HG03039 (cell line): Measurements from ENCODE around the gene MAP3K20.
A peak's percentile ranks its signal among the peaks of the same experiment; 100 is the strongest.

Experiments used
- ATAC-seq: cut with Tn5 transposase; IDR thresholded peaks from one replicate; pipeline ENCODE4 v1.9.1; 2021; ENCODE audit warnings: mild to moderate bottlenecking, moderate library complexity; ENCODE audit not compliant: unreplicated experiment

Gene MAP3K20

DNA sequence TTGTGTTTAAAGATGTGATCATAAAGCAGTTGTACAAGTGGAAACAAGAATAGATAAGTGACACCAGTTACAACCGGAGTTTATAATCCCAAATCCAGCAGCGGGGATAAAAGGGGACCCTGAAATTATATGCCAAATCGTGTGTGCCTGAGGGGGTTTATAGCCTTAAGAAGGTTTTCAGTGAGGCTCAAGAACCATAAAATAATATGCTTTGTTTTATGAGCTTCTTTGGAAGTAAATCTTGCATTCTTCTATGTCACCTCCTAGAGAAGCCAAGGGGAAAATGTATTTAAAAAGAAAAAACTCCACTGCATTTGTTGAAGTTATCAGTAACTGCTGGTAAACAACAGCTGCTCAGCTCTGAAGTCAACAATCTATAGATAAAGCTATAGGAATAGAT, 25.8 kb upstream of the MAP3K20 start:
- no peak for ATAC-seq

- ATAC-seq, result no peak
Measured at GRCh38 chr2:173050684-173051083, 25.0 kb upstream of the MAP3K20 start.

GRCh38 chr2:173051463-173052215, 24.0 kb upstream of the MAP3K20 start:
- ATAC-seq, result no peak

- no peak for ATAC-seq
Measured at GRCh38 chr2:173053043-173053699, 22.5 kb upstream of the MAP3K20 start.

GRCh38 chr2:173054466-173054865, 21.2 kb upstream of the MAP3K20 start:
- ATAC-seq, result no peak

- ATAC-seq, result no peak
Measured at GRCh38 chr2:173056705-173057364, 18.8 kb upstream of the MAP3K20 start.

- no peak for ATAC-seq
Measured at GRCh38 chr2:173058097-173058496, 17.5 kb upstream of the MAP3K20 start.

DNA sequence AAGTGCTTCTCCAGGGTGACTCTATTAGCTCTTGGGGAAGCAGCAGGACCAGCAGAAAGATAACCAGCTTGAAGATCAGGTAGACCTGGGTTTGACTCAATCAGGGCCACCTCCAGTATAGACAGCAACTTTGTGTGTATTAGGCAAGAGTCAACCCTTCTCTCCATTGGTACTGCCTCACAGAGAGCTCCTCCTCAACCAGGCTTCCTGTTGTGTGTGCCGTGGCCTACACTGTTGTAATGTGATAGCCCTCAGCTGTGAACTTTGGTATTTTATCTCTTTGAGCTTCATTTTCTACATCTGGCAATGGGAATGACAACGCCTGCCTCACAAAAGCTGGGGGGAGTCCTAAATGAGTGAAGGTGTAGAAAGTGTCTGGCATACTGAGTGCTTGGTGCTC, 17.0 kb upstream of the MAP3K20 start:
- ATAC-seq, result no peak

- ATAC-seq, result no peak
Measured at GRCh38 chr2:173059292-173059691, 16.4 kb upstream of the MAP3K20 start.

DNA sequence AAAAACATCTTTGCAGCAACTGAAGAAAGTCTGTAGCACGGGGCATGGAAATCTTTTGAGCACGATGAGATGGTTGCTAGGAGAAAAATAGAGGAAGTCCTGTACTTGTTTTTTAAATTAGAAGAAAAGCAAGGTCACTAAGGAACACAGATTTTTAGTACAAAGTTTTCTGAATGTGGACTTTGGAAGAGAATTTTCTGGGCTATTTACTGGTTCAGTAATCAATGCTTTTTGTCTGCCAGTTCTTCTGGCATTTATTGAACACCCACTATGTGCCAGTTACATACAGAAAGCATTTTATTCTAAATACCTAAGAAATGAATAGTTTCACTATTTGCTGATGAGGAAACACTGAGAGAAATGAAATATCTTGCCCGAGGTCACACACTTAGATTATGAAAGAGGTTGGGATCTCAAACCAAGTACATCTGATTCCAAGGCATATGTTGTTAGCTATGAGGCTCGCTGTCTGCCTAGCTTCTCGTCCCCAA, 15.6 kb upstream of the MAP3K20 start:
- ATAC-seq, result no peak

DNA sequence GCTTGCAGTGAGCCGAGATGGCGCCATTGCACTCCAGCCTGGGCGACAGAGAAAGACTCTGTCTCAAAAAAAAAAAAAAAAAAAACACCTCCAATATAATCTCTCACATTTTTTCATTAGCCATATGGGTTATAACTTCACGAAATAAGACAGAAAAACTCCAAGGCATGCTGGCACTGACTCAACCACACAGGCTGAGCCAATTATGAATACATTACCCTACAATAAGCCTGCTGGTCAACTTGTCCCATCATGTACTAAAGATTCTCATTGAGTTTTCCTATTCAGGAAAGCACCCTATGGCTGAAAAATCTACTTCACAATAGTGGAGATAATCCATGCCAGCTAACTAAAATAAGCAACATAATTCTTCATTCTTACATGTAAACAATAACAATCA, 12.8 kb upstream of the MAP3K20 start:
- no peak for ATAC-seq

GRCh38 chr2:173064151-173064805, 11.4 kb upstream of the MAP3K20 start:
- no peak for ATAC-seq

DNA sequence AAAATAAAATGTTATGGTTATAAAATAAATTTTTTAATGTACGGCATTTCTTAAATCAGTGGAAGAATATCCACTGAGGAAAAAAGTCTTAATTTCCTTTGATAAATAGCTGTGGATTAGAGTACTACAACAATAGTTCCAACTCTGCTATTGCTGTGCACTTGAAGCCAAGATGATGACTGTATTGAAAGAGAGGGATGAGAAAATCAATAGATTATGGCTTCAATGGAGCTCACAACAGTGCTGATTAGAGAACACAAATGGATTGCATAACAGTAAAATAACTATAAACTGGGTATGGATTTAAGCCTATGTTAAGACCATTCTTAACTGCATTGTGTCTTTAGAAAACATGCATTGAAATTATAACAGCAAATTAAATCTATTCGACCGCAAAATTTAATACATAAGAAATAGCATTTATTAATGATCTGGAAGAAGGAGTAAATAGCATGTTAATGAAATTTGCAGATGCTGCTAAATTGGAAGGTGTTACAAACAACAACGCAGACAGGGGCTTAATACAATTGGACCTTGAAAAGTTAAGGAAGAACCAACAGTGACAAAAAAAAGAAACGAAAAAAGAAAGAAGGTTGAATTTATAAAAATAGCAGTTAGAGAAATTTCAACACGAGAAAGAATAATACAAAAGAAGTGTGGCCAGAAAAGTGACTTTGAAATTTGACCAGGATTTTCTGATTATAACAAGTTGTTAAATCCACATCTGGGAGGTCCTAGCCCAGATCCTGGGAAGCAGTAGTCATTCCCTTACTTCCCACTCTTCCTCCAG, 8.6 kb upstream of the MAP3K20 start:
- ATAC-seq, result no peak

DNA sequence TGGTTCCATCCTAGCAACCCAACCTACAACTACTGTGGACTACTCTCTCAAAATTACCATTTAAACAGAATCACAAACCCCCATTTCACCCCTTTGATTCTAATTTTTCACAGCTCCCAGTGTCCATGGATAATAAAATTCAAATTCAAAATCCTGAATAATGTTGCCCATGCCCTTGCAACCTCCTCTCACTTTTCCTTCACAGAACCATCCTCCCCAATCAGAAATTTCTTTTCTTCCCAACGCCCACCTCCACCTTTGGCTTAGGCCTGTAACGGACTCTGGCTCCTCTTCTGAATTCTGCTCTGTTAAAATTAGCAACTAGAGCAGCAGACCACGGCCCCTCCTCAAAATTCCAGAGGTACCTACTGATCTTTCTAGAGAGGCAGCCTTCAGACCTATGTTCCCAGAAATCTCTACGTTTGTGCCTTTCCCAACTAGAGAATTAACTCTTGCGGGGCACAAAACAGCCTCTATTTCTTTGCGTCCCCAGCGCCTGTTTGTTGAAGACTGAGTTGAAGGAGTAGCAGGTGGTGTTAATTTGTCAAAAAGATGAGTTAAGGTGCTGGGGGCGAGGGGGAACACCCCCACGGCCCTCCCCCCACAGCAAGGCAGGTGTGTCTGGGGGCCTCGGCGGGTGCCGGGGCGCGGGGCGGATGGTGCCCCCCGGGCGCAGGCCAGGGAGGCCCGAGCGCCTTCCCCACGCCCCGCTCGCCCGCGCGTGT, 428 bp upstream of the MAP3K20 start:
- ATAC-seq, result no peak

DNA sequence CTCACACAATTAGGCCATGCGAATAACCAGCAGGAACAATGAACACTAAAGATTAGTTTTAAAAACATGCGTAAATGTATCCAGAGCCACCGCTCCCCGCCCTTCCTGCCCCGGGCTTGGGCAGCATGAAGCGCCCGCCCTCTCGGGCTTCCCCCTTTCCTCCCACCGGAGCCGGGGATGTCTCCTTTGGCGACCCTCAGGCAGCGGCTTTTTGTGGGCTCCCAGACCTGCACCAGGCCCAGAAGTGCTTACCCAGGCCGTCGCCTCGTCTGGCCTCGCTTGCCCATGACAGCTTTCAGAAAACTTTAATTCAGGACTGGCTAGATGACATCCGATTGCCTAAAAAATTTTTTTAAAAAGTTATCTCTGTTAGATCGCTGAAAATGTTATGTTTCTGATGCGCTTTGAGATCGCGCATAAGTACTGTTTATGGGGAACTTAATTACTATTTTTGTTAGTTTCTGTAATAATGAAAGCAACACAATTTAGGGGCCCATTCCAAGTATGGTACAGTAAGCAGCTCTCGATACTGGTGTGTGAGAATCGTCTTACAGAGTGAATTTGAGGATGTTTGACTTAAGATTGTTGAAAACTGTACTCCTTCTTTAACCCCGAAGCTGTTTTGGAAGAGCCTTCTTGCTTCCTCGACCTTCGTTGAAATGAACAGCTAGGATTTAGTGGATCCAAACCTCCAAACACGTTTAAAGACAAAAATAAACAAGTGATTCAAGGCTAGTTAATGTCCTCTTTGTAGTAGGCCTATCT, 1.1 kb downstream of the MAP3K20 start:
- peak; percentile 23 for ATAC-seq

DNA sequence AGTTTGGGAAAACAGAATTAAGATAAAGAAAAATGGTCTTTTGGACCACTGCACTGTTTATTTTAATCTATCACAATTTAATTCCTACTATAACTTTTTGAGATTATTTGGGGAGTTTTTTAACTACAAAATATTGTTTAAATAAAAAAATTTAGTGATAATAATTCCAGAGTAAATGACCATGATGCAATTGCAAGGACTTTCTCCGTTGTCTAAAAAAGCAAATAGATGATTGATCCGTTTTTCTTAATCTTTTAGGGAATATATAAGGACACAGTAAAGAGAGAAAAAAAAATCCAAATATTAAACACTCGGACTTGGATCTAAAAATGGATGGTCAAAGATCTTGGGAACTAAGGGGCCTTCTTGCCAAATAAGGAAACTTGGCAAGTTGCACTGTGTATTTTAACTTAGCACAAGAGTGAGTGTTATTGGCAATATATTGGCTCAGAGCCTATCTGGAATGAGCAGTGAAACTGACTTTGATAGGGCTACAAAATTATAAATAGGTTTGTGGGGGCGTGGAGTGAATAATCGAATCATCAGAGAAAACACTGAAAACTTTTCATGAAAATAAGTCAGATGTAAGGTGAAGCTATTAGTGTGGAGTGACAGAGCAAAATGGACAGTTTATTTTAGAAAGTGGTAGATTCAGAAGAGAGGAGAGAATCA, 2.0 kb downstream of the MAP3K20 start:
- ATAC-seq, result no peak

GRCh38 chr2:173079141-173079540, 3.5 kb downstream of the MAP3K20 start:
- ATAC-seq, result no peak

DNA sequence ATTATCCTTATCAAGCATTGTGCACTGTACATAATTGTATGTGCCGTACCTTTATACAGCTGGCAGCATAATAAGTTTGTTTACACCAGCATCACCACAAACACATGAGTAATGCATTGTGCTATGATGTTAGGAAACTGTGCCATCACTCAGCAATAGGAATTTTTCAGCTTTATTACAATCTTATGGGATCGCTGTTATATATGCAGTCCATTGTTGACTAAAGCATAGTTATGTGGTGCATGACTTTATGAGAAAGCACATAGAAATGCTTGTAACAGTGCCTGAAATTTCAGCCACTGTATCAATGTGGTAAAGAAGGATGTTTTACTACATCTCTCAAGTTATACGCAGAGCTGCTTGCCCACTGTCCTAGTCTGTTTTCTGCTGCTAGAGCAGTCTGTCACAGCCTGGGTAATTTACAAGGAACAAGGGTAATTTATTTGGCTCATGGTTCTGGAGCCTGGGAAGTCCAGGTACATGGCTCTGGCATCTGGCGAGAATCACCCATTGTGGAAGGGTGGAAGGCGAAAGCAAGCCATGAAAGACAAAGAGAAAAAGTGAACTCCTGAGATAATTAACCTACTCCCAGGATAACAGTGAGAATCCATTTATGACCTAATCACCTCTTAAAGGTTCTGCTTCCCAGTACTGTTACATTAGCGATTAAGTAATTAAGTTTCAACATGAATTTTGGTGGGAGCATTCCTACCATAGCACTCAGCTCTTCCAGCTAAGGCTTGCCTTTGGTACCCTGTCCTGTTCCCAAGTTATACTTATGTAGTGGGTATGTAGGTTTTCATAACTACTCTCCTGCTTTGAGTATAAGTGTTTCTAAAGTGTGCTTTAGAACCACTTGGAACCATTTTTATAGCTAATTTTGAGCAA, 4.6 kb downstream of the MAP3K20 start:
- no peak for ATAC-seq
